ENCODE results near the gene NDUFS3. TPM values are rescaled to one million over a fixed set of nuclear protein-coding genes. Genes with fewer than 3 reads are reported as not detected.
"Not testable (repeated sequence)": the region's sequence is repeated elsewhere in the genome, so short reads cannot be mapped to it uniquely, and the experiment has no call there.

Gene NDUFS3
- total RNA-seq, 2 donors from 2014 or later = 27.2 to 28.7 TPM

DNA sequence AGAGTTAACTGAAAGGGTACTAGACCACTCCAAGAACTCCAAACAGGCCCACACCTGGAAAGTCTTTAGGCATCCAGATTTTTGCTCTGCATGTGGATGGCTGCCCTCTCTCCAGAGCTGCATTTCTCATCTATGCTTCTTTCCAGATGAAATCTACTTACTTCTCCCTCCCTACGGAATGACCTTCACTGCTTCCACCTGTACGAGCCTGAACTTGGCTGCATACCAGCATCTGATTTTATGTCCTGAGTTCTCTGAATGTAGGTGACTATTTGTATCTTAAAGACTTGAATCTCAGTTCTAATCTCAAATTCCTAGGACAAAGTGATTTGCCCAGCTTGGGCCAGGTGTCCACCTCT, 39.2 kb upstream of the NDUFS3 start:
- H3K9me3 ChIP-seq = no peaks in the 10 kb centered on the region
- TF ChIP-seq CTCF (IDR thresholded peaks at IDR 0.05) (peak in 1 of 7 experiments; percentile 7), POLR2A (IDR thresholded peaks at IDR 0.05) (no peak)
- H3K36me3 ChIP-seq (replicated peaks in 1 of 2; ENCODE audit: insufficient read depth in 1 of 2, low read depth in 2 of 2) = no peaks in the 10 kb centered on the region
- ATAC-seq (peak; percentile 65), DNase-seq (peak; percentile 28 to 57 (median 46))
- intact Hi-C loops (cut with DNase I) = no loop called here
- H3K4me3 ChIP-seq = no peak overlapping the region
- no peaks in the 10 kb centered on the region for H3K27me3 ChIP-seq
- H3K27ac ChIP-seq = peak overlapping the region in 1 of 4 donors; percentile 48
- peaks cover 41% of the 10 kb centered on the region for H3K4me1 ChIP-seq
- WGBS, 2 donors = 4 to 22% methylated on average over 2 of the region's 2 CpGs

- TF ChIP-seq POLR2A (IDR thresholded peaks at IDR 0.05) (no peak), CTCF (IDR thresholded peaks at IDR 0.05) (no peak)
- 80 to 84% methylated on average over 2 of the region's 2 CpGs for WGBS, 2 donors
- Histone ChIP-seq H3K27me3 (no peaks in the 10 kb centered on the region), H3K27ac (no peak overlapping the region), H3K4me1 (peaks cover 44% of the 10 kb centered on the region), H3K9me3 (no peaks in the 10 kb centered on the region), H3K36me3 (replicated peaks in 1 of 2; ENCODE audit: insufficient read depth in 1 of 2, low read depth in 2 of 2) (no peaks in the 10 kb centered on the region), H3K4me3 (no peak overlapping the region)
- ATAC-seq (no peak), DNase-seq (no peak)
- intact Hi-C loops (cut with DNase I) = no loop called here
These were observed 37.8 kb upstream of the NDUFS3 start for GRCh38 chr11:47541070-47541469.

- ATAC-seq (no peak), DNase-seq (no peak)
- H3K9me3 ChIP-seq = no peaks in the 10 kb centered on the region
- no peak for TF ChIP-seq CTCF (IDR thresholded peaks at IDR 0.05)
- intact Hi-C loops (cut with DNase I) = no loop called here
- 94 to 97% methylated on average over 6 of the region's 6 CpGs for whole genome bisulfite sequencing, 2 donors
- H3K36me3 ChIP-seq (replicated peaks in 1 of 2; ENCODE audit: insufficient read depth in 1 of 2, low read depth in 2 of 2) = no peaks in the 10 kb centered on the region
- H3K27ac ChIP-seq = no peak overlapping the region
- H3K4me3 ChIP-seq = no peak overlapping the region
- no peaks in the 10 kb centered on the region for H3K27me3 ChIP-seq
- H3K4me1 ChIP-seq = peaks cover 42% of the 10 kb centered on the region
These were observed 33.6 kb upstream of the NDUFS3 start for GRCh38 chr11:47545298-47545697.

- DNase-seq; H3K27me3 ChIP-seq; H3K36me3 ChIP-seq (replicated peaks in 1 of 2; ENCODE audit: insufficient read depth in 1 of 2, low read depth in 2 of 2); H3K9me3 ChIP-seq; intact Hi-C loops (cut with DNase I); H3K4me3 ChIP-seq; ATAC-seq; H3K27ac ChIP-seq: not testable (repeated sequence)
- H3K4me1 ChIP-seq = peaks cover 42% of the 10 kb centered on the region
- 80 to 84% methylated on average over 7 of the region's 7 CpGs for WGBS, 2 donors
These were observed 32.6 kb upstream of the NDUFS3 start for GRCh38 chr11:47546274-47546673.

DNA sequence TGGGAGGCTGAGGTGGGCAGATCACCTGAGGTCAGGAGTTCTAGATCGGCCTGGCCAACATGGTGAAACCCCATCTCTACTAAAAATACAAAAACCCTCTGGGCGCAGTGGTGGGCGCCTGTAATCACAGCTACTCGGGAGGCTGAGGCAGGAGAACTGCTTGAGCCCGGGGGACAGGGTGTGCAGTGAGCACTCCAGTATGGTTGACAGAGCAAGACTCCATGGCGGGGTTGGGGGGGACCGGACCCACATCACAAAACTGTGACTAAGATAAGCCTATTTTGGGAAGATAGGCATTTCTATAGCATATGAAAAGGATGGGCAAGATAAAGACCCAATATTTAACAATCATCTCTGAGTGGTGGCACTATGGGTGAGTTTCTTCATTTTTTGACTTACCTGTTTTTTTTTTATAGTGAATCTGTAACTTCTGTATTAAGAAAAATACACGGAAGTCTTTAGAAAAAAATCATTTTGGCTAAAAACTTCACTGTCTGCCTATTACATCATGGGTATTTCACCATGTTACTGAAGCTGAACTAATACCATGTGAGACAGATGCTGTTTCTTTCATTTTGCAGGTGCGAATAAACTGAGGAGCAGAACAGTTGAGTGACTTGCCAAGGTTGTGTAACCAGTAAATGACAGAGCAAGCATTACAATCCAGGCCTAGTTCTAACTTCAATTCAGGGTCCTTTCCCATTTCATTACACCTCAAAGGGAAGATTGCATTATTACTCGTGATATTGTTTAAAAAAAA, 28.4 kb upstream of the NDUFS3 start:
- ATAC-seq (no peak), DNase-seq (peak in 1 of 4 donors; percentile 26)
- Histone ChIP-seq H3K27me3 (no peaks in the 10 kb centered on the region), H3K36me3 (replicated peaks in 1 of 2; ENCODE audit: insufficient read depth in 1 of 2, low read depth in 2 of 2) (no peaks in the 10 kb centered on the region), H3K9me3 (no peaks in the 10 kb centered on the region), H3K4me3 (no peak overlapping the region), H3K4me1 (peaks cover 36% of the 10 kb centered on the region), H3K27ac (peak overlapping the region in 2 of 4 donors; percentile 84 to 88)
- 71 to 76% methylated on average over 10 of the region's 10 CpGs for WGBS, 2 donors
- intact Hi-C loops (cut with DNase I) = no loop called here
- TF ChIP-seq POLR2A (IDR thresholded peaks at IDR 0.05) (no peak), CTCF (IDR thresholded peaks at IDR 0.05) (no peak)

Data from body of pancreas (tissue), 4 donors.